ENCODE results near the gene ADRA1B.

ADRA1B gene

GRCh38 chr5:160021831-160022446 is 105.7 kb downstream of the ADRA1B start:
- peak; percentile 23 for DNase-seq

Measured in T1000 (cell line).